HepG2 (cell line): ENCODE data around the gene GPR89B. TPM values are rescaled to one million over a fixed set of nuclear protein-coding genes. Genes with fewer than 3 reads are reported as not detected.

ENCODE experiments used
- ATAC-seq: fragments of 200-7000 bp; cut with Tn5 transposase; 3 replicates; pipeline ENCODE4 v1.9.1; 2020; ENCODE audit warnings: mild to moderate bottlenecking, moderate library complexity
- BruUV-seq: library from RNA; stranded (reverse); fragments of 400-500 nt; replicated peaks from 2 replicates; lab custom pipeline; 2021; lab: Mats Ljungman, UMichigan
- CTCF ChIA-PET: fragments of 300-600 bp; formaldehyde crosslinking; extraction: SDS; loops from one replicate; lab custom pipeline; 2021; ENCODE audit warnings: low total read pairs, inconsistent platforms, low intra/inter-chr PET ratio; lab: Yijun Ruan, JAX
- POLR2A ChIA-PET: fragments of 350-600 bp; sonication (Branson Sonifier 250); formaldehyde crosslinking; loops from one replicate; lab custom pipeline; 2020; ENCODE audit warnings: antibody characterized with exemption, inconsistent platforms; lab: Yijun Ruan, JAX
- DNase-seq: peaks from one replicate; pipeline ENCODE4 v3.0.0-alpha.2; 2015; ENCODE audit warnings: low spot score
- FAIRE-seq: peaks from 3 replicates; lab custom pipeline; 2011; peaks lifted over from hg19 to GRCh38; lab: Jason Lieb, UNC
- H2AFZ ChIP-seq: one replicate; pipeline ENCODE4 v1.6.1; 2011; ENCODE audit warnings: low read length, inconsistent platforms
- H3K27ac ChIP-seq: fragments of 300-600 bp; 3 replicates; pipeline ENCODE4 v1.8.0; 2011; ENCODE audit warnings: mixed run types, mild to moderate bottlenecking, mixed read lengths, low read length, inconsistent platforms; ENCODE audit not compliant: insufficient read depth; ENCODE audit errors: extremely low read length
- H3K27me3 ChIP-seq, 2 experiments: fragments of 200-600 bp in 1 of 2; 2 replicates in 1 of 2; 3 replicates in 1 of 2; pipeline versions ENCODE4 v1.6.0 to v1.8.0; 2011; ENCODE audit warnings: low read length in 2 of 2, mild to moderate bottlenecking in 2 of 2, moderate library complexity in 2 of 2, inconsistent platforms in 1 of 2; ENCODE audit not compliant: insufficient read depth in 2 of 2, control insufficient read depth in 1 of 2
- H3K36me3 ChIP-seq, 2 experiments: fragments of 200-600 bp in 1 of 2; replicated peaks in 1 of 2; 2 replicates in 1 of 2; 3 replicates in 1 of 2; pipeline versions ENCODE4 v1.5.1 to v1.8.0; 2011; ENCODE audit warnings: low read length in 2 of 2, inconsistent platforms in 1 of 2; ENCODE audit not compliant: insufficient read depth in 2 of 2, control insufficient read depth in 1 of 2
- H3K4me1 ChIP-seq: 2 replicates; pipeline ENCODE4 v1.5.1; 2012; ENCODE audit warnings: low read length, inconsistent platforms; ENCODE audit not compliant: insufficient read depth
- H3K4me2 ChIP-seq: 2 replicates; pipeline ENCODE4 v1.6.0; 2011; ENCODE audit warnings: low read depth, low read length, inconsistent platforms
- H3K4me3 ChIP-seq, 3 experiments: fragments of 200-600 bp in 1 of 3; sonication (generic), shearing (Covaris generic) in 1 of 3; replicated peaks in 1 of 3; 2 replicates each; pipeline ENCODE4 v1.5.1; 2011 to 2016; ENCODE audit warnings: low read length in 3 of 3, inconsistent platforms in 2 of 3, low read depth in 2 of 3, mild to moderate bottlenecking in 2 of 3, control low read depth in 1 of 3, mixed read lengths in 1 of 3; ENCODE audit not compliant: insufficient read depth in 1 of 3
- H3K79me2 ChIP-seq: one replicate; pipeline ENCODE4 v1.6.1; 2011; ENCODE audit warnings: low read length, inconsistent platforms; ENCODE audit not compliant: insufficient read depth
- H3K9ac ChIP-seq: 2 replicates; pipeline ENCODE4 v1.6.0; 2011; ENCODE audit warnings: mild to moderate bottlenecking, low read depth, low read length, inconsistent platforms; ENCODE audit not compliant: insufficient read depth
- H3K9me3 ChIP-seq: 2 replicates; pipeline ENCODE4 v1.5.1; 2012; ENCODE audit warnings: mild to moderate bottlenecking, low read length
- H4K20me1 ChIP-seq: 2 replicates; pipeline ENCODE4 v1.6.0; 2011; ENCODE audit warnings: inconsistent platforms, mild to moderate bottlenecking, low read length, moderate library complexity; ENCODE audit not compliant: insufficient read depth
- AFF4 ChIP-seq: sonication (generic); formaldehyde crosslinking; IDR thresholded peaks from 2 replicates; pipeline ENCODE4 v1.4.0; 2020; ENCODE audit warnings: missing genetic modification reagents
- FUBP1 ChIP-seq: sonication (generic); formaldehyde crosslinking; IDR thresholded peaks from 2 replicates; pipeline ENCODE4 v1.5.1; 2020; ENCODE audit warnings: missing genetic modification reagents, mild to moderate bottlenecking, borderline replicate concordance
- GFI1 ChIP-seq: sonication (generic); formaldehyde crosslinking; IDR thresholded peaks from 2 replicates; pipeline ENCODE4 v1.5.0; 2020; ENCODE audit warnings: missing genetic modification reagents, mild to moderate bottlenecking, borderline replicate concordance
- MED13 ChIP-seq: sonication (generic); formaldehyde crosslinking; IDR thresholded peaks from 2 replicates; pipeline ENCODE4 v1.5.0; 2020; ENCODE audit warnings: missing genetic modification reagents
- PHF8 ChIP-seq: sonication (generic); formaldehyde crosslinking; IDR thresholded peaks from 2 replicates; pipeline ENCODE4 v1.5.0; 2020; ENCODE audit warnings: missing genetic modification reagents
- SALL1 ChIP-seq: sonication (generic); formaldehyde crosslinking; IDR thresholded peaks from 2 replicates; pipeline ENCODE4 v1.8.0; 2022; ENCODE audit warnings: mild to moderate bottlenecking, missing genetic modification reagents
- SOX13 ChIP-seq, 3 experiments: fragments of 450-650 bp in 1 of 3; sonication (generic) in 1 of 3; formaldehyde crosslinking in 1 of 3; IDR thresholded peaks in 2 of 3; conservative IDR thresholded peaks in 1 of 3; 2 replicates each; pipeline versions ENCODE4 v1.5.0 to v1.6.1; 2016 to 2020; ENCODE audit warnings: antibody characterized with exemption in 1 of 3, mild to moderate bottlenecking in 1 of 3, missing compliant biosample characterization in 1 of 3, missing genetic modification reagents in 1 of 3, moderate library complexity in 1 of 3
- TOPORS ChIP-seq: sonication (generic); formaldehyde crosslinking; IDR thresholded peaks from 2 replicates; pipeline ENCODE4 v1.8.0; 2023; ENCODE audit warnings: mild to moderate bottlenecking, missing genetic modification reagents
- TP53 ChIP-seq: sonication (generic); formaldehyde crosslinking; conservative IDR thresholded peaks from 2 replicates; pipeline ENCODE4 v1.4.0; 2020; ENCODE audit warnings: missing genetic modification reagents
- ZMAT3 ChIP-seq: sonication (generic); formaldehyde crosslinking; conservative IDR thresholded peaks from 2 replicates; pipeline ENCODE4 v1.7.0; 2021; ENCODE audit warnings: missing genetic modification reagents
- ZNF207 ChIP-seq: fragments of 450-650 bp; IDR thresholded peaks from 2 replicates; pipeline ENCODE4 v1.6.1; 2016; ENCODE audit warnings: antibody characterized with exemption, borderline replicate concordance
- ZNF7 ChIP-seq: IDR thresholded peaks from 2 replicates; pipeline ENCODE4 v1.6.1; 2016; ENCODE audit warnings: missing biosample characterization, missing genetic modification reagents
- WGBS: methylation state at CpG from one replicate; pipeline ENCODE4 v1.1.6; 2017; ENCODE audit warnings: low lambda C conversion rate; 5-methylcytosine and 5-hydroxymethylcytosine counted together
- in situ Hi-C: cut with HindIII; loops from 2 replicates; pipeline ENCODE4 v1.10.0; 2017; ENCODE audit warnings: low pct_unique_long_range_greater_than_20kb; ENCODE audit not compliant: extremely low pct_ligation_motif_present
- intact Hi-C: fragments of 100-400 bp; cut with micrococcal nuclease; formaldehyde crosslinking; loops from one replicate; pipeline ENCODE4 v1.10.0; 2022; ENCODE audit not compliant: unreplicated experiment
- polyA plus RNA-seq, 8 experiments: library from polyadenylated mRNA; depleted of rRNA in 3 of 8; stranded (reverse) in 7 of 8; unstranded in 1 of 8; fragments of >200 nt; fragmentation: Illumina TruSeq in 4 of 8; extraction: Trizol in 4 of 8; gene quantifications; 2 replicates each; pipeline versions ENCODE4 v1.2.1 to v1.2.3, GENCODE V29; 2011 to 2016; ENCODE audit warnings: low read depth in 4 of 8, missing spikeins in 1 of 8, mixed read lengths in 1 of 8; ENCODE audit not compliant: insufficient read depth in 1 of 8
- total RNA-seq, 5 experiments: library from RNA; depleted of rRNA; stranded (reverse); fragments of >200 nt; fragmentation: Illumina TruSeq; extraction: Trizol; gene quantifications; 2 replicates each; pipeline ENCODE4 v1.2.3, GENCODE V29; 2016; ENCODE audit warnings: low read depth in 1 of 5
- TF ChIP-seq, protein P1 (sequence below): sonication (generic); formaldehyde crosslinking; IDR thresholded peaks from 2 replicates; pipeline ENCODE4 v1.4.0; 2020; ENCODE audit warnings: missing genetic modification reagents
- TF ChIP-seq, protein P2 (sequence below): sonication (generic); formaldehyde crosslinking; conservative IDR thresholded peaks from 2 replicates; pipeline ENCODE4 v1.4.0; 2020; ENCODE audit warnings: missing genetic modification reagents

The GPR89B gene
- total and polyA plus RNA-seq, 2 of the 13 experiments (the other 11 are each of a cell fraction or from before 2014, with no cell fraction given), result 12.2 to 20.1 TPM

GRCh38 chr1:147912553-147912952 lies 15.7 kb upstream of the GPR89B start (continued):
- TF ChIP-seq SOX13 (IDR thresholded peaks at IDR 0.05) (no peak), SOX13 (CRISPR knock-in tag; conservative IDR thresholded peaks at IDR 0.05 in 1 of 2, IDR thresholded peaks at IDR 0.05 in 1 of 2) (no peak), ZMAT3 (CRISPR knock-in tag) (no peak), PHF8 (no peak), TOPORS (CRISPR knock-in tag) (no peak), TP53 (no peak), ZNF207 (no peak)
- TF ChIP-seq, protein P1, sequence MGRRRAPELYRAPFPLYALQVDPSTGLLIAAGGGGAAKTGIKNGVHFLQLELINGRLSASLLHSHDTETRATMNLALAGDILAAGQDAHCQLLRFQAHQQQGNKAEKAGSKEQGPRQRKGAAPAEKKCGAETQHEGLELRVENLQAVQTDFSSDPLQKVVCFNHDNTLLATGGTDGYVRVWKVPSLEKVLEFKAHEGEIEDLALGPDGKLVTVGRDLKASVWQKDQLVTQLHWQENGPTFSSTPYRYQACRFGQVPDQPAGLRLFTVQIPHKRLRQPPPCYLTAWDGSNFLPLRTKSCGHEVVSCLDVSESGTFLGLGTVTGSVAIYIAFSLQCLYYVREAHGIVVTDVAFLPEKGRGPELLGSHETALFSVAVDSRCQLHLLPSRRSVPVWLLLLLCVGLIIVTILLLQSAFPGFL (CRISPR knock-in tag), result no peak
- TF ChIP-seq, all 625 proteins: peak for 0

DNA sequence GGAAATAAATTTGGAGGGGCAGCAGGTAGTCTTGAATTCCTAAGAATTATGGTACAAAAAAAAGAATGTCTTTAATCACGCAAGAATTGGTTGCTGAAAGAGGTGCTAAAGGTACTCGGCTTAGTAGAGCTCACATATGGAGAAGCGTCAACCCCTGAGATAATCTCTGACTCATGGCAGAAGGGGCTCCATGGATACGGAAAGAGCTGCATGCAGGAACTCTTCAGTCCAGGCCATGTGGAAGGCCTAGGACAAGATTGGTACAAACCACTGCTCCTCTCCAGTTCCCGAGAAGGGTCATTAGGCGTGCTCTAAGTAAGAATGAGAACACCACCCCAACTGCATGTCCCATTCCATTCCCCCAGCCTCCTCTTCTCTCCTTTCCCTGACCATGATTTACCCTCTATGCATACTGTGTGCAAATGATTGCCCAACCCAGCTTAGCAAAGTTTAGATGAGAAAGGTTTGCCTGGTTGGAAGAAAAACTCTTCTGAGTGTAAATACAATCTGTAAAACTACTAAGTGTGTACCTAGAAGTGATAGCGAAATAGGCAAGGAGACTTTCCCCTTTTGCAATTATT lies 14.8 kb upstream of the GPR89B start:
- no peak overlapping the region for H3K27ac ChIP-seq
- no TSS peak for BruUV-seq
- in situ Hi-C loops, result no loop called here
- H3K79me2 ChIP-seq, result no peaks in the 10 kb centered on the region
- ChIA-PET POLR2A (no interaction called here), CTCF (no interaction called here)
- no peak overlapping the region for H3K4me3 ChIP-seq
- H2AFZ ChIP-seq, result no peak overlapping the region
- H3K4me1 ChIP-seq, result no peaks in the 10 kb centered on the region
- H3K4me2 ChIP-seq, result no peak overlapping the region
- intact Hi-C loops, result no loop called here
- no peaks in the 10 kb centered on the region for H3K9me3 ChIP-seq
- FAIRE-seq, result no peak
- no peaks in the 10 kb centered on the region for H4K20me1 ChIP-seq
- no peak for ATAC-seq
- 34% methylated on average over 7 of the region's 7 CpGs for WGBS
- peaks cover 0 to 14% of the 10 kb centered on the region in 2 experiments; a peak in 2 of 5 replicates for H3K27me3 ChIP-seq
- no peak for DNase-seq
- H3K9ac ChIP-seq, result no peak overlapping the region
- H3K36me3 ChIP-seq, result no peaks in the 10 kb centered on the region
- TF ChIP-seq ZNF7 (CRISPR knock-in tag), result no peak
- TF ChIP-seq SALL1, result no peak
- TF ChIP-seq AFF4 (CRISPR knock-in tag), result no peak
- no peak for TF ChIP-seq FUBP1 (CRISPR knock-in tag)
- TF ChIP-seq GFI1 (CRISPR knock-in tag), result no peak
- TF ChIP-seq MED13, result no peak
- TF ChIP-seq, protein P2, sequence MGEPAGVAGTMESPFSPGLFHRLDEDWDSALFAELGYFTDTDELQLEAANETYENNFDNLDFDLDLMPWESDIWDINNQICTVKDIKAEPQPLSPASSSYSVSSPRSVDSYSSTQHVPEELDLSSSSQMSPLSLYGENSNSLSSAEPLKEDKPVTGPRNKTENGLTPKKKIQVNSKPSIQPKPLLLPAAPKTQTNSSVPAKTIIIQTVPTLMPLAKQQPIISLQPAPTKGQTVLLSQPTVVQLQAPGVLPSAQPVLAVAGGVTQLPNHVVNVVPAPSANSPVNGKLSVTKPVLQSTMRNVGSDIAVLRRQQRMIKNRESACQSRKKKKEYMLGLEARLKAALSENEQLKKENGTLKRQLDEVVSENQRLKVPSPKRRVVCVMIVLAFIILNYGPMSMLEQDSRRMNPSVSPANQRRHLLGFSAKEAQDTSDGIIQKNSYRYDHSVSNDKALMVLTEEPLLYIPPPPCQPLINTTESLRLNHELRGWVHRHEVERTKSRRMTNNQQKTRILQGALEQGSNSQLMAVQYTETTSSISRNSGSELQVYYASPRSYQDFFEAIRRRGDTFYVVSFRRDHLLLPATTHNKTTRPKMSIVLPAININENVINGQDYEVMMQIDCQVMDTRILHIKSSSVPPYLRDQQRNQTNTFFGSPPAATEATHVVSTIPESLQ (CRISPR knock-in tag), result no peak
